Measurements from ENCODE around the gene SPANXC. TPM values are rescaled to one million over a fixed set of nuclear protein-coding genes. Genes with fewer than 3 reads are reported as not detected.

Gene SPANXC
- total RNA-seq, 1 experiment from 2014 or later: not detected

DNA sequence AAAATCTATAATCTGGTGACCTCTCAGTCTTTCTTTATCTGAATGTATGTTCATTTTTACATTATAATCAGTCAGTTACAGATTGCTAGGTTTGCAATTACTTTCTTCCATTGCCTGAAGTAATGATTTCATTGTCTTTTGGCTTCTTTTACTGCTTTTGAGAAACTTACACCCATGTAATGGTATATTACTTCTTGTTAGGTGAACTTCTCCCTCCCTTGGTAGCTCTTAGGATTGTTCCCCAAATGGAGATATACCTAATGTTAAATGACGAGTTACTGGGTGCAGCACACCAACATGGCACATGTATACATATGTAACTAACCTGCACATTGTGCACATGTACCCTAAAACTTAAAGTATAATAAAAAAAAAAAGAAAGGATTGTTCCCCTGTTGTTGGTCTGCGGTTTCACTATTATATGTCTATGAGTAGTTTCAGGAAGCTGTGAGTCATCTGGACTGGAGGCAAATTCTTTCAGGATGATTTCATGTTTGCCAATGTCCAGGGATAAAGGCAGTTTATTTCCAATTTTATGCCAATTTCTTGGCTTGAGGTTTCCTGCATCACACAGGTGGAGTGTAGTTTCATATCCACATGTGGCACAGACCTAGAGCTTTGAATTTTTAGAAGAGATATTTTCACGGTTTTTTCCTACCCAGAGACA, 21.8 kb downstream of the SPANXC start:
- no peak overlapping the region for H3K27ac Mint-ChIP-seq (ENCODE audit: unreplicated experiment)
- TF ChIP-seq, protein P1, sequence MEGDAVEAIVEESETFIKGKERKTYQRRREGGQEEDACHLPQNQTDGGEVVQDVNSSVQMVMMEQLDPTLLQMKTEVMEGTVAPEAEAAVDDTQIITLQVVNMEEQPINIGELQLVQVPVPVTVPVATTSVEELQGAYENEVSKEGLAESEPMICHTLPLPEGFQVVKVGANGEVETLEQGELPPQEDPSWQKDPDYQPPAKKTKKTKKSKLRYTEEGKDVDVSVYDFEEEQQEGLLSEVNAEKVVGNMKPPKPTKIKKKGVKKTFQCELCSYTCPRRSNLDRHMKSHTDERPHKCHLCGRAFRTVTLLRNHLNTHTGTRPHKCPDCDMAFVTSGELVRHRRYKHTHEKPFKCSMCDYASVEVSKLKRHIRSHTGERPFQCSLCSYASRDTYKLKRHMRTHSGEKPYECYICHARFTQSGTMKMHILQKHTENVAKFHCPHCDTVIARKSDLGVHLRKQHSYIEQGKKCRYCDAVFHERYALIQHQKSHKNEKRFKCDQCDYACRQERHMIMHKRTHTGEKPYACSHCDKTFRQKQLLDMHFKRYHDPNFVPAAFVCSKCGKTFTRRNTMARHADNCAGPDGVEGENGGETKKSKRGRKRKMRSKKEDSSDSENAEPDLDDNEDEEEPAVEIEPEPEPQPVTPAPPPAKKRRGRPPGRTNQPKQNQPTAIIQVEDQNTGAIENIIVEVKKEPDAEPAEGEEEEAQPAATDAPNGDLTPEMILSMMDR (IDR thresholded peaks at IDR 0.05; ENCODE audit: unreplicated experiment): no peak
- BruUV-seq (replicated peaks): no TSS peak
- CTCF ChIA-PET: no interaction called here
- no peaks in the 10 kb centered on the region for H3K4me1 Mint-ChIP-seq (ENCODE audit: low read depth, unreplicated experiment)
- H3K9me3 Mint-ChIP-seq (ENCODE audit: low read depth, unreplicated experiment): no peaks in the 10 kb centered on the region
- no peak overlapping the region for H3K4me3 Mint-ChIP-seq (ENCODE audit: low read depth, unreplicated experiment)
- no peaks in the 10 kb centered on the region for H3K36me3 Mint-ChIP-seq (ENCODE audit: insufficient read depth, unreplicated experiment)
- no peaks in the 10 kb centered on the region for H3K27me3 Mint-ChIP-seq (ENCODE audit: unreplicated experiment)
- DNase-seq: no peak
- intact Hi-C loops (cut with micrococcal nuclease; ENCODE audit: unreplicated experiment): no loop called here

DNA sequence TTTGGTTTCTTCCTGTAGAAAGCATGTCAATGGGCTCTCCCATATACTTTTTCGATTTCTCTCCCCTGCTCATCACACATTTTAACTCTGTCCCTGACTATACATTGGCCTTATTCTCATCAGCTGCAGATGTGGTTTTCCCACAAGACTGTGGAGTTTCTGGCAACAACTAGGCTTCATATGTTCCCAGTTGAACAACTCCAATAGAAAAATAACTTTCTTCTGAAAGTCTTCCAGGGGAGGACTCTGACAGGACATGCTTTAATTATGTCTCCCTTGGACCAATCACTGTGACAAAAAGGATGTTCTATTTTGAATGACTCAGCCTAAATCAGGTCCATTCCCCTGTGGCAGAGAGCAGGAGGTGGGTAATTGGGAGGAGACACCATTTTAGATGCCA, 28.1 kb downstream of the SPANXC start:
- Mint-ChIP-seq H3K9me3 (ENCODE audit: low read depth, unreplicated experiment) (no peaks in the 10 kb centered on the region), H3K4me3 (ENCODE audit: low read depth, unreplicated experiment) (no peak overlapping the region), H3K36me3 (ENCODE audit: insufficient read depth, unreplicated experiment) (no peaks in the 10 kb centered on the region), H3K27me3 (ENCODE audit: unreplicated experiment) (no peaks in the 10 kb centered on the region), H3K4me1 (ENCODE audit: low read depth, unreplicated experiment) (no peaks in the 10 kb centered on the region), H3K27ac (ENCODE audit: unreplicated experiment) (no peak overlapping the region)
- TF ChIP-seq, protein P1 (IDR thresholded peaks at IDR 0.05; ENCODE audit: unreplicated experiment): no peak
- intact Hi-C loops (cut with micrococcal nuclease; ENCODE audit: unreplicated experiment): no loop called here
- no TSS peak for BruUV-seq (replicated peaks)
- CTCF ChIA-PET: no interaction called here
- no peak for DNase-seq

DNA sequence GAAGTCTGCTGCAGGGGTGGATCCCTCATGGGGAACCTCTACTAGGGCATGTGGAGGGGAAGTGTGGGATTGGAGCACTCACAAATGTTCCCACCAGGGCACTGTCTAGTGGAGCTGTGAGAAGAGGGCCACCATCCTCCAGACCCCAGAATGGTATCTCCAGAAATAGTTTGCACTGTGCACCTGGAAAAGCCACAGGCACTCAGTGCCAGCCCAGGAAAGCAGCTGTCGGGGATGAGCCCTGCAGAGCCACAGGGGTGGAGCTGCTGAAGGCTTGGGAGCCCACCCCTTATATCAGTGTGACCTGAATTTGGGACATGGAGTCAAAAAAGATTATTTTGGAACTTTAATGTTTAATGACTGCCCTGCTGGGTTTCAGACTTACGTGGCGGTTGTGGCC, 40.4 kb downstream of the SPANXC start:
- Mint-ChIP-seq H3K4me1 (ENCODE audit: low read depth, unreplicated experiment) (no peaks in the 10 kb centered on the region), H3K4me3 (ENCODE audit: low read depth, unreplicated experiment) (no peak overlapping the region), H3K27me3 (ENCODE audit: unreplicated experiment) (no peaks in the 10 kb centered on the region), H3K27ac (ENCODE audit: unreplicated experiment) (no peak overlapping the region), H3K36me3 (ENCODE audit: insufficient read depth, unreplicated experiment) (no peaks in the 10 kb centered on the region), H3K9me3 (ENCODE audit: low read depth, unreplicated experiment) (peaks cover 3% of the 10 kb centered on the region)
- CTCF ChIA-PET: no interaction called here
- no peak for DNase-seq
- no TSS peak for BruUV-seq (replicated peaks)
- intact Hi-C loops (cut with micrococcal nuclease; ENCODE audit: unreplicated experiment): no loop called here
- TF ChIP-seq, protein P1 (IDR thresholded peaks at IDR 0.05; ENCODE audit: unreplicated experiment): no peak

Other genes starting within 250 kb of the SPANXC start
- not detected in 2 replicates for gene SPANXB1, start 239.9 kb downstream of the SPANXC start, total RNA-seq (2022)
- not detected in 2 replicates for gene LDOC1, start 65.4 kb downstream of the SPANXC start, total RNA-seq (2022)

All from Calu3 (cell line).